Measurements from ENCODE around the gene KCNN4. TPM values are rescaled to one million over a fixed set of nuclear protein-coding genes. Genes with fewer than 3 reads are reported as not detected.

KCNN4 gene
- total and polyA plus RNA-seq, 2 donors from 2014 or later, result 0.80 to 6.1 TPM

DNA sequence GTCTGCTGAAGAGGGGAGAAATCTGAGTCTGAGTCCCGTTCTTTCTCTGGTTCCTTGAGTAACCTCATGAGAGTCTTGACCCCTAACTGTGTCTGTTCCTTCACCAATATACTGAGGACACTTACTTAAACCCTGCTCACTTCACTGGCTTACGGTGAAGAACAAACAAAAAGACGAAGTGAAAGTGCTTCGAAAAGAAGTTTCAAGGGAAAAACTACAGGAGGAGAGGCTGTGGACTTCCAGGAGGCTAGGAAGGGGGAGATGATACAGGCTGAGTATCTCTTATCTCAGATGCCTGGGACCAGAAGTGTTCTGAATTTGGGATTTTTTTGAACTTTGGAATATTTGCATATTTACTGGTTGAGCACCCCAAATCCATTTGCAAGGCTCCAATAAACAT, 32.1 kb downstream of the KCNN4 start:
- H3K4me1 ChIP-seq (ENCODE audit: control insufficient read depth in 2 of 3, insufficient read depth in 2 of 3, low read depth in 1 of 3, low read length in 3 of 3), result peaks cover 0 to 10% (median under 1%) of the 10 kb centered on the region in 3 donors
- no peak overlapping the region for H3K4me3 ChIP-seq (ENCODE audit: low read length in 3 of 3)
- TF ChIP-seq, protein P1, sequence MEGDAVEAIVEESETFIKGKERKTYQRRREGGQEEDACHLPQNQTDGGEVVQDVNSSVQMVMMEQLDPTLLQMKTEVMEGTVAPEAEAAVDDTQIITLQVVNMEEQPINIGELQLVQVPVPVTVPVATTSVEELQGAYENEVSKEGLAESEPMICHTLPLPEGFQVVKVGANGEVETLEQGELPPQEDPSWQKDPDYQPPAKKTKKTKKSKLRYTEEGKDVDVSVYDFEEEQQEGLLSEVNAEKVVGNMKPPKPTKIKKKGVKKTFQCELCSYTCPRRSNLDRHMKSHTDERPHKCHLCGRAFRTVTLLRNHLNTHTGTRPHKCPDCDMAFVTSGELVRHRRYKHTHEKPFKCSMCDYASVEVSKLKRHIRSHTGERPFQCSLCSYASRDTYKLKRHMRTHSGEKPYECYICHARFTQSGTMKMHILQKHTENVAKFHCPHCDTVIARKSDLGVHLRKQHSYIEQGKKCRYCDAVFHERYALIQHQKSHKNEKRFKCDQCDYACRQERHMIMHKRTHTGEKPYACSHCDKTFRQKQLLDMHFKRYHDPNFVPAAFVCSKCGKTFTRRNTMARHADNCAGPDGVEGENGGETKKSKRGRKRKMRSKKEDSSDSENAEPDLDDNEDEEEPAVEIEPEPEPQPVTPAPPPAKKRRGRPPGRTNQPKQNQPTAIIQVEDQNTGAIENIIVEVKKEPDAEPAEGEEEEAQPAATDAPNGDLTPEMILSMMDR (IDR thresholded peaks at IDR 0.05; ENCODE audit: borderline replicate concordance, extremely low read depth, insufficient read depth), result no peak
- no peaks in the 10 kb centered on the region for H3K9me3 ChIP-seq (ENCODE audit: control insufficient read depth in 2 of 3, insufficient read depth in 1 of 3, low read length in 3 of 3)
- H3K9ac ChIP-seq (ENCODE audit: low read length in 3 of 3), result no peak overlapping the region
- H3K36me3 ChIP-seq (ENCODE audit: control insufficient read depth in 2 of 3, insufficient read depth in 3 of 3, low read length in 3 of 3), result peaks cover 4 to 32% (median 18%) of the 10 kb centered on the region in 3 donors
- H3K27me3 ChIP-seq (ENCODE audit: control insufficient read depth, insufficient read depth, low read length), result no peaks in the 10 kb centered on the region
- intact Hi-C loops (cut with DNase I), result no loop called here
- H3K27ac ChIP-seq (ENCODE audit: low read depth in 2 of 2, low read length in 2 of 2), result no peak overlapping the region
- no peak for DNase-seq
- FAIRE-seq, result no peak

GRCh38 chr19:43748205-43748594, 32.6 kb downstream of the KCNN4 start:
- DNase-seq, result peak in 1 of 5 donors; percentile 25
- Histone ChIP-seq H3K27ac (ENCODE audit: low read depth in 2 of 2, low read length in 2 of 2) (no peak overlapping the region), H3K4me3 (ENCODE audit: low read length in 3 of 3) (no peak overlapping the region), H3K4me1 (ENCODE audit: control insufficient read depth in 2 of 3, insufficient read depth in 2 of 3, low read depth in 1 of 3, low read length in 3 of 3) (peaks cover 0 to 7% (median 0%) of the 10 kb centered on the region in 3 donors), H3K27me3 (ENCODE audit: control insufficient read depth, insufficient read depth, low read length) (no peaks in the 10 kb centered on the region), H3K9ac (ENCODE audit: low read length in 3 of 3) (no peak overlapping the region), H3K9me3 (ENCODE audit: control insufficient read depth in 2 of 3, insufficient read depth in 1 of 3, low read length in 3 of 3) (no peaks in the 10 kb centered on the region), H3K36me3 (ENCODE audit: control insufficient read depth in 2 of 3, insufficient read depth in 3 of 3, low read length in 3 of 3) (peaks cover 4 to 33% (median 18%) of the 10 kb centered on the region in 3 donors)
- no peak for FAIRE-seq
- TF ChIP-seq, protein P1 (IDR thresholded peaks at IDR 0.05; ENCODE audit: borderline replicate concordance, extremely low read depth, insufficient read depth), result no peak
- intact Hi-C loops (cut with DNase I), result no loop called here

DNA sequence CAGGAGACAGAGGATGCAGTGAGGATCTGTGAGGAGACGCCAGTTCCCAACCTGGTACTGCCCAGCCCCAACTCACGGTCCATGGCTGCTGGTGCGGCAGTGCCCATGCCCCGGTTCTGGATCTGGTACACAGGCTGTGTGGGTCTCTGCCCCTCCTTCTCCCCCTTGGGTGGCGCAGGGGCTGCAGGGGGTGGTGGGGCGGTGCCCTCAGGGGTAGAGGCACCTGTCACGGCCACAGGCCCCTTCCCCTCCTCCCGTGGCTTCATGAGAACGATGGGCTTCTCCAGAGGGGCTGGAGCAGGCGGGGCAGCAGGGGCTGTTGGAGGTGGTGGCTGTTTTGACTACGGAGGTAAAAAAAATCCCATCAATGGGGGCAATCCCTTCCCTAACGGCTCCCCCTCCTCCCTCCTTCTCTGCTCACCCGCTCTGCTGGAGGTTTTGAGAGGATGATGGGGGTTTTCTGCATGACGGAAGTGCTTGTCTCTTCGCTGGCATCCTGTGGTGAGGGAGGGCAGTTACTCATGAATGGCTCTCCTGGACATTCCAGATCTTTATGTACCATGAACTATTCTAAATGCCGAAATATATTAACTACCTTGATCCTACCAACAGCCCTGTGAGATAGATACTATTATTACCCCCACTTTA, 33.1 kb downstream of the KCNN4 start:
- H3K9me3 ChIP-seq (ENCODE audit: control insufficient read depth in 2 of 3, insufficient read depth in 1 of 3, low read length in 3 of 3), result no peaks in the 10 kb centered on the region
- H3K4me3 ChIP-seq (ENCODE audit: low read length in 3 of 3), result no peak overlapping the region
- H3K9ac ChIP-seq (ENCODE audit: low read length in 3 of 3), result no peak overlapping the region
- H3K36me3 ChIP-seq (ENCODE audit: control insufficient read depth in 2 of 3, insufficient read depth in 3 of 3, low read length in 3 of 3), result peaks cover 4 to 37% (median 20%) of the 10 kb centered on the region in 3 donors
- H3K4me1 ChIP-seq (ENCODE audit: control insufficient read depth in 2 of 3, insufficient read depth in 2 of 3, low read depth in 1 of 3, low read length in 3 of 3), result peaks cover 0 to 3% (median 0%) of the 10 kb centered on the region in 3 donors
- DNase-seq (no peak), FAIRE-seq (no peak)
- intact Hi-C loops (cut with DNase I), result no loop called here
- H3K27me3 ChIP-seq (ENCODE audit: control insufficient read depth, insufficient read depth, low read length), result no peaks in the 10 kb centered on the region
- H3K27ac ChIP-seq (ENCODE audit: low read depth in 2 of 2, low read length in 2 of 2), result no peak overlapping the region
- TF ChIP-seq, protein P1 (IDR thresholded peaks at IDR 0.05; ENCODE audit: borderline replicate concordance, extremely low read depth, insufficient read depth), result no peak
